Hepatocyte (in vitro differentiated cells): ENCODE data around the gene HAUS6.

ENCODE experiments used
- EZH2phosphoT487 ChIP-seq: fragments of 200-600 bp; sonication (generic); IDR thresholded peaks from one replicate; pipeline ENCODE4 v1.6.1; 2018; ENCODE audit warnings: antibody characterized with exemption, mild to moderate bottlenecking, low read depth, moderate library complexity; ENCODE audit not compliant: unreplicated experiment, severe bottlenecking
- TF ChIP-seq, protein P1 (sequence below): fragments of 200-600 bp; sonication (generic); IDR thresholded peaks from 2 replicates; pipeline ENCODE4 v1.5.1; 2016; ENCODE audit warnings: antibody characterized with exemption, mild to moderate bottlenecking; ENCODE audit not compliant: poor library complexity

DNA sequence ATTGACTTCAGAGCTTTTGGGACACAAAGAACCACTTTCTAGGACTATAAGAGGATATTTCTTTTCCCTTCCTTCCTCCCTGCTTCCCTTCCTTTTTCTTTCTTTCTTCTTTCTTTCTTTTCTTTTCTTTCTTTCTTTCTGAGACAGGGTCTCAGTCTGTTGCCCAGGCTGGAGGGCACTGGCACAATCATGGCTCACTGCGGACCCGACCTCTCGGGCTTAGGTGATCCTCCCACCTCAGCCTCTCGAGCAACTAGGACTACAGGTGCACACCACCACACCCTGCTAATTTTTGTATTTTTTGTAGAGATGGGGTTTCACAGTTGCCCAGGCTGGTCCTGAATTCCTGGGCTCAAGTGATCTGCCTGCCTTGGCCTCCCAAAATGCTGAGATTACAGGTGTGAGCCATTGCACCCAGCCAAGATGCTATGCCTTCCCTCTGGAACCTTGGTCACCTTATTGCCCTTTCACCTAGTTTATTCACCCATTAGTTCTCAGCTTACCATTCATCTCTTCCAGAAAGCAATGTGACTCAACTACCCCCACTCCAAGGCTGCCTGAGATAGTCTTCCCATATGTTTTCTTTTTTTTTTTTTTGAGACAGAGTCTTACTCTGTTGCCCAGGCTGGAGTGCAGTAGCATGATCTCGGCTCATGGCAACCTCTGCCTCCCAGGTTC lies 14.5 kb upstream of the HAUS6 start:
- TF ChIP-seq, protein P1, sequence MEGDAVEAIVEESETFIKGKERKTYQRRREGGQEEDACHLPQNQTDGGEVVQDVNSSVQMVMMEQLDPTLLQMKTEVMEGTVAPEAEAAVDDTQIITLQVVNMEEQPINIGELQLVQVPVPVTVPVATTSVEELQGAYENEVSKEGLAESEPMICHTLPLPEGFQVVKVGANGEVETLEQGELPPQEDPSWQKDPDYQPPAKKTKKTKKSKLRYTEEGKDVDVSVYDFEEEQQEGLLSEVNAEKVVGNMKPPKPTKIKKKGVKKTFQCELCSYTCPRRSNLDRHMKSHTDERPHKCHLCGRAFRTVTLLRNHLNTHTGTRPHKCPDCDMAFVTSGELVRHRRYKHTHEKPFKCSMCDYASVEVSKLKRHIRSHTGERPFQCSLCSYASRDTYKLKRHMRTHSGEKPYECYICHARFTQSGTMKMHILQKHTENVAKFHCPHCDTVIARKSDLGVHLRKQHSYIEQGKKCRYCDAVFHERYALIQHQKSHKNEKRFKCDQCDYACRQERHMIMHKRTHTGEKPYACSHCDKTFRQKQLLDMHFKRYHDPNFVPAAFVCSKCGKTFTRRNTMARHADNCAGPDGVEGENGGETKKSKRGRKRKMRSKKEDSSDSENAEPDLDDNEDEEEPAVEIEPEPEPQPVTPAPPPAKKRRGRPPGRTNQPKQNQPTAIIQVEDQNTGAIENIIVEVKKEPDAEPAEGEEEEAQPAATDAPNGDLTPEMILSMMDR, result no peak
- no peak for TF ChIP-seq EZH2phosphoT487
